ENCODE results near the gene TP53RK.
A peak's percentile ranks its signal among the peaks of the same experiment; 100 is the strongest.
"Not testable (repeated sequence)": the region's sequence is repeated elsewhere in the genome, so short reads cannot be mapped to it uniquely, and the experiment has no call there.

Gene TP53RK

DNA sequence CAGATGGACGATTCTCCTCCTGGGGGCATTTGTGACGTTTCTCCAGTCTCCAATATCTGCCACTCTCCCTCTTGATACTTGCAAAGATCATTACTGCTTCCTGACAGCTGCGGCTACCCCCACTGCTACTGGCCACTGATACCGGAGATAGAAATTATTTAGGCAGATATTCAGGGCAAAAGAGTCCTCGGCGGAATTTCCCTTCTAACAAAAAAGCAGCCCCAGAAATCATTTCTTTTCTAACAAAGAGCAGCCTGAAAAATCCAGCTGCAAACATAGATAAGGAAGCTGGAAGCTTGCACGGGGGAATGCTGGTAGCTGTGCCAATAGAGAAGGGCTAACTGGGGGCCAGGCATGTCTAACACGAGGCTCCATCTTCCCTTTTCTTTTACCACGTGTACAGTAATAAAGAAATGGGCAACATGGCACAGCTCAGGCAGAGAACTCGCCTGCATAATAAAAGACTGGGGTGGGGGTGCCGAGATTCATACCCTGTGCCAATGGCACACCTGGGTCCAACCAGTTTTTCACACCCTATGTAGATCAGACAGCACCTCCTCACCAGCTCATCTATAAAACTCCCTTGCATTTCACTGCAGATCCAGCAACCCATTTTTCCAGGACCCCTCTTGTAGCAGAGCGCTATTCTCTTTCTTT, 6.1 kb downstream of the TP53RK start:
- DNase-seq (ENCODE audit: low read depth, low spot score), result no peak

GRCh38 chr20:46682063-46682821, 7.0 kb downstream of the TP53RK start:
- DNase-seq (ENCODE audit: low read depth, low spot score), result no peak

GRCh38 chr20:46681032-46681854, 8.0 kb downstream of the TP53RK start:
- DNase-seq (ENCODE audit: low read depth, low spot score), result peak; percentile 36

DNA sequence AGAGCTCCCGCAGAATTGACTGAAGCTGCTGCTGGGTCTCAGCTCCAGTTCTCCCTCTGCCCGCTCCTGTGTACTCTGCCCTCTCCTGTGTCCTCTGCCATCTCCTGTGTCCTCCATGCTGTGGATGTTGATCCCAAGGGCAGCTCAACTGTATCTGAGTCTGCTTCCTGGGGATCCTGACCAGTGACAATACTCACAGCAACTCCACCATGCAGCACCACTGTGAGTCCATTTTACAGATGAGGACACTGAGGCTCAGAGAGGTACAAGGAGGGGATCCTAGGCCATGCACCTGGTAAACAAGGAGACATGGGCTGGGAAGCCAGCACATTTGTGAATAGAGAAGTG, 8.6 kb downstream of the TP53RK start:
- no peak for DNase-seq (ENCODE audit: low read depth, low spot score)

DNA sequence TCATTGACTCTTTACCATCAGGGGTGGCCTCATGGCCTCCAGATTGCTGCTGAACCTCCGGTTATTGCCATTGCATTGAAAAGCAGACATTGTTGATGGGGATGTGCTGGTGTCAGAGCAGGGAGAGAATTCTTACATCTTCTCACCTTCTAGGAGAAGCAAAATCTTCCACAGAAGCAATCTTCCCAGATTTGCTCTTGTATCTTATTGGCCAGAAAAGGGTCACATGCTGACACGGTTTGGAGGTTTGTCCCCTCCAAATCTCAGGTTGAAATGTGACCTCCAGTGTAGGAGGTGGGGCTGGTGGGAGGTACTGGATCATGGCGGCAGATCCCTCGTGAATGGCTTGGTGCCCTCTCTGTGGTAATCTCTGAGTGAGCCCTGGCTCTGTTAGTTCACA, 10.7 kb downstream of the TP53RK start:
- no peak for DNase-seq (ENCODE audit: low read depth, low spot score)

DNA sequence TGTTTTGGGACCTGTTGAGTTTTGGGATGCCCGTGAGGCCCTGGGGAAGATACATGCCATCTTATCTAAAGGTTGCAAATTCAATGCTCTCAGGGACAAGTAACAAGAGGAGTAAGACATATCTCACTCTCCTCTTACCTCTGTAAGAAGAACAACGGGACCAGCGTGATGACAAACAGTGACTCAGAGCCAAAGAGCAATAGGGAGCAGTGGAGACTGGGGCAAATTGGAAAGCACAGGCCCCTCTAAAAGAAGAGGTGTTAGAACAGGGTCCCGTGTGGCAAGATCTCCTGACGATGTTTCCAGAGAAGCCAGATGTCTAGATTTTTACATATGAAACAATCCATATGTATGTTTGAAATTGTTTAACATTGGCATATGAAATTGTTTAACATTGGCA, 11.6 kb downstream of the TP53RK start:
- DNase-seq (ENCODE audit: low read depth, low spot score), result no peak

GRCh38 chr20:46676649-46677316, 12.5 kb downstream of the TP53RK start:
- not testable (repeated sequence) for DNase-seq (ENCODE audit: low read depth, low spot score)

- DNase-seq (ENCODE audit: low read depth, low spot score), result no peak
Observed at GRCh38 chr20:46674253-46675083, 14.8 kb downstream of the TP53RK start.

DNA sequence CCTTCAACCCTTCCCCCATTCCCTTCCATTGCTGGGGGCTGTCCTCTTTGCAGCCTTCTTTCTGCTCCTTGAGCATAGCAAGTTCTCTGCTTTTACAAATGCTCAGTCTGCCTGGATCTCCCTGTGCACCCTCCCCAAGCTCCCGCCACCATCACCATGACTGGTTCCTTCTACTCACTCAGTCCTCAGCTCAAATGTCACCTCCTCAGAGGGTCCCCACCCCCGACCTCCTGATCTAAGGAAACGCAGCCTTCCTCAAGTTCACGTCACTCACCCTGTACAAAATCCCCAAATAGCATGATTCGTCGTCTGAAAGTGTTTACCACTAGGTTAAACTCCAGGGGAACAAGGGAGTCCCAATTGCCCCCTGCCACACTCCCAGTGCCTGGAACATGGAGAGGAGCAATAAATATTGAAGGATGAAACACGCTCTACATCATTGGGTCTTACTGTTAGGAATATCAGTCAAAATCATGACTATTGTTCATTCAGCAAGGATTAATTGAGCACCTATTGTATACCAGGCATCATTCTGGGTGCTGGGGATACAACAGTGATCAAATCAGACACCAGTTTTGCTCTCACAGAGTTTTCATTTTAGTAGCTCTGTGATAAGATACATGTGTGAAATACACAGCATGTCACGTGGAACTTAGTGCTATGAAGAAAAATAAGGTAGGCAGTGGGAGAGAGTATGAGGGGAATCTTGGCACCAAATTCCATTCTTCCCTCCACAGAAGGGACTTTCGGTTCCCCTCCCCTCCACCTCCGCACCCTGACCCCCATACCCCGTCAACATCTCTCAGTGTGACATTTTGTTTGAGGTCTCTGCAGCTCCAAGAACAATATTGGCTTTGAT, 15.6 kb downstream of the TP53RK start:
- no peak for DNase-seq (ENCODE audit: low read depth, low spot score)

GRCh38 chr20:46672543-46673148, 16.6 kb downstream of the TP53RK start:
- DNase-seq (ENCODE audit: low read depth, low spot score), result no peak

GRCh38 chr20:46671866-46672542, 17.2 kb downstream of the TP53RK start:
- DNase-seq (ENCODE audit: low read depth, low spot score), result no peak

- no peak for DNase-seq (ENCODE audit: low read depth, low spot score)
Observed at GRCh38 chr20:46670585-46671584, 18.4 kb downstream of the TP53RK start.

GRCh38 chr20:46670228-46670584, 19.0 kb downstream of the TP53RK start:
- no peak for DNase-seq (ENCODE audit: low read depth, low spot score)

DNA sequence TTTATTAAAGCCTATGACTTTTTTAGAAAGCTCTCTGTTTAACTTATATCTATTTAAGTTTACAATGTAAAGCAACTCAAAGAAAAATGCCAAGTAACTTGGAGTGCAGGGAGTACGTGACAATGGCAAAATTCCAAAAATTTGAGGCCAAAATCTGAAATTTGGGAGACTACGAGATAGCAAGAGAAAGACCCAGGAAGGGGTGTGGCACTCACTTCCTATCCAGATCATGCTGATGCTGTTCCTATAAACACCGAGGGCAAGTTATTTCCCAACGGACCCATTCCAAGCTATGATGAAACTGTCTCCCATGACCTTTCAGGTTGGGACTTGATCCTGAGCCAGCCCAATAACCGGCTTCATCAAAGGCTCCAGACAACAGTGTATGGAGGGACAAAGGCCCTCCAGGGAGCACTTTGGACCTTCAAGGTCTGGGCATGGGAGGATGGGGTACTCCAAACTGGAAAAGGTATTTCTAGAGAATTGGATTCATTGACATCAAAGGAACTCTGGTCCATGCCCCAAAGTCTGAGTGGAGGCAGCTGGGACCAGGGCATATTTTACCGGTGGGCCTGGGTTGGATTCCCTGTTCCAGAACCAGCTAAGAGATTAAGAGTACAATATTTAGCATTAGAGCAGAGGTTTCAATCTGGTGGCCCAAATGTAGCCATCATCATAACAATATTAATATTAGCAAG, 22.3 kb downstream of the TP53RK start:
- no peak for DNase-seq (ENCODE audit: low read depth, low spot score)

DNA sequence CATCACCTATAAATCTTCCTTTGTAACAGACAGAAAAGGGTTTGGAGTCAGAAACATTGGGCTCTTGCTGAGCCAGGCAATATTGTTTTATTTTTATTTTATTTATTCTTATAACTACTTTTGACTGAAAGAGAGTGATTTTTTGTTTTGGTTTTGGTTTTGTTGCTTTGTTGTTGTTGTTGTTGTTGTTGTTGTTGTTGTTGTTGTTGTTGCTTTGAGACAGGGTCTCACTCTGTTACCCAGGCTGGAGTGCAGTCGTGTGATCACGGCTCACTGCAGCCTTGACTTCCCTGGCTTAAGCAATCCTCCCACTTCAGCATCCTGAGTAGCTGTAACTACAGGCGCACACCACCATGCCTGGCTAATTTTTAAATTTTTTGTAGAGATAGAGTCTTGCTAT, 22.9 kb downstream of the TP53RK start:
- no peak for DNase-seq (ENCODE audit: low read depth, low spot score)

- DNase-seq (ENCODE audit: low read depth, low spot score), result no peak
Observed at GRCh38 chr20:46665602-46666001, 23.6 kb downstream of the TP53RK start.

GRCh38 chr20:46663531-46663930, 25.7 kb downstream of the TP53RK start:
- no peak for DNase-seq (ENCODE audit: low read depth, low spot score)
